ENCODE data around the gene PDIA2. TPM values are rescaled to one million over a fixed set of nuclear protein-coding genes. Genes with fewer than 3 reads are reported as not detected.

The PDIA2 gene
- total and polyA plus RNA-seq, 8 donors: 32.3 to 932 (median 118) TPM; not detected in 1

DNA sequence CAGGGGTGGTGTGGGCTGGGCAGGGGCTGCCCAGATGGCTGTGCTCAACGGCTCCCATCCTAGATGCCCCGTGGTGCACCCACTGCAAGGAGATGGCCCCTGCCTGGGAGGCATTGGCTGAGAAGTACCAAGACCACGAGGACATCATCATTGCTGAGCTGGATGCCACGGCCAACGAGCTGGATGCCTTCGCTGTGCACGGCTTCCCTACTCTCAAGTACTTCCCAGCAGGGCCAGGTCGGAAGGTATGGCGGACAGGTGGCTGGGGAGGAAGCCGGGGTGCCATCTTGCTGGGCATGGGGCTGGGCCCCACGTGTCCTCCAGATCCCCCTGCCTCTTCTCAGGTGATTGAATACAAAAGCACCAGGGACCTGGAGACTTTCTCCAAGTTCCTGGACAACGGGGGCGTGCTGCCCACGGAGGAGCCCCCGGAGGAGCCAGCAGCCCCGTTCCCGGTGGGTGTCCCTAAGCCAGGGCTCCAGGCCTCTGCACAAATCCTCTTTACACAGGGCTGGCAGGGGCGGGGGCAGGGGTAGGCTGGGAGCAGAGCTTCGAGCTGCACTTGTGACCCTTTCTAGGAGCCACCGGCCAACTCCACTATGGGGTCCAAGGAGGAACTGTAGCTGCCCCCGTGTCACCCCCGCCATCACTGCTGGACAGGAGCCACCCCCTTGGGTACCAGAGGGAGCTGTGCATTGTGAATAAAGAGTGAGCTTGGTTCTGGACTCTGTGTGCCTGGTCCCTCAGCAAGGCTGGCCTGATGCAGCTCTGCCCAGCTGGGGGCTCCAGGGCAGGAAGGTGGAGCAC lies 3.7 kb downstream of the PDIA2 start:
- H3K27ac ChIP-seq: peak overlapping the region in 3 of 5 donors; percentile 3 to 38 (median 15)
- TF ChIP-seq POLR2AphosphoS5 (IDR thresholded peaks at IDR 0.05): no peak
- no peak for DNase-seq
- intact Hi-C loops (cut with DNase I; ENCODE audit: low total_unique reads): no loop called here
- peaks cover 0 to 41% (median 14%) of the 10 kb centered on the region in 4 donors for H3K4me1 ChIP-seq
- peaks cover 26 to 64% (median 52%) of the 10 kb centered on the region in 4 donors for H3K36me3 ChIP-seq
- no peak overlapping the region for H3K4me3 ChIP-seq
- peaks cover 0 to 15% (median 7%) of the 10 kb centered on the region in 3 donors for H3K27me3 ChIP-seq
- H3K9me3 ChIP-seq: no peaks in the 10 kb centered on the region
- 80 to 97% (median 86%) methylated on average over 15 to 22 of the region's 22 CpGs for WGBS, 5 donors

GRCh38 chr16:287298-287811 lies 4.4 kb downstream of the PDIA2 start:
- DNase-seq: peak; percentile 60 to 62
- Histone ChIP-seq H3K4me3 (no peak overlapping the region), H3K9me3 (no peaks in the 10 kb centered on the region), H3K27ac (peak overlapping the region in 3 of 5 donors; percentile 3 to 38 (median 15)), H3K36me3 (peaks cover 30 to 70% (median 59%) of the 10 kb centered on the region in 4 donors), H3K4me1 (peaks cover 0 to 35% (median 10%) of the 10 kb centered on the region in 4 donors), H3K27me3 (peaks cover 0 to 8% (median under 1%) of the 10 kb centered on the region in 3 donors)
- intact Hi-C loops (cut with DNase I; ENCODE audit: low total_unique reads): no loop called here
- TF ChIP-seq POLR2A (IDR thresholded peaks at IDR 0.05): no peak
- no peak for TF ChIP-seq POLR2AphosphoS5 (IDR thresholded peaks at IDR 0.05)
- no peak for TF ChIP-seq EP300 (IDR thresholded peaks at IDR 0.05)
- TF ChIP-seq, protein P1, sequence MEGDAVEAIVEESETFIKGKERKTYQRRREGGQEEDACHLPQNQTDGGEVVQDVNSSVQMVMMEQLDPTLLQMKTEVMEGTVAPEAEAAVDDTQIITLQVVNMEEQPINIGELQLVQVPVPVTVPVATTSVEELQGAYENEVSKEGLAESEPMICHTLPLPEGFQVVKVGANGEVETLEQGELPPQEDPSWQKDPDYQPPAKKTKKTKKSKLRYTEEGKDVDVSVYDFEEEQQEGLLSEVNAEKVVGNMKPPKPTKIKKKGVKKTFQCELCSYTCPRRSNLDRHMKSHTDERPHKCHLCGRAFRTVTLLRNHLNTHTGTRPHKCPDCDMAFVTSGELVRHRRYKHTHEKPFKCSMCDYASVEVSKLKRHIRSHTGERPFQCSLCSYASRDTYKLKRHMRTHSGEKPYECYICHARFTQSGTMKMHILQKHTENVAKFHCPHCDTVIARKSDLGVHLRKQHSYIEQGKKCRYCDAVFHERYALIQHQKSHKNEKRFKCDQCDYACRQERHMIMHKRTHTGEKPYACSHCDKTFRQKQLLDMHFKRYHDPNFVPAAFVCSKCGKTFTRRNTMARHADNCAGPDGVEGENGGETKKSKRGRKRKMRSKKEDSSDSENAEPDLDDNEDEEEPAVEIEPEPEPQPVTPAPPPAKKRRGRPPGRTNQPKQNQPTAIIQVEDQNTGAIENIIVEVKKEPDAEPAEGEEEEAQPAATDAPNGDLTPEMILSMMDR (IDR thresholded peaks at IDR 0.05): peak in 4 of 7 experiments; percentile 21 to 40 (median 29)
- WGBS, 5 donors: 32 to 64% (median 46%) methylated on average over 14 to 16 of the region's 16 CpGs

GRCh38 chr16:287981-288920 lies 5.3 kb downstream of the PDIA2 start:
- no peak for DNase-seq
- Histone ChIP-seq H3K36me3 (peaks cover 33 to 79% (median 68%) of the 10 kb centered on the region in 4 donors), H3K27me3 (no peaks in the 10 kb centered on the region), H3K27ac (no peak overlapping the region), H3K9me3 (no peaks in the 10 kb centered on the region), H3K4me1 (peaks cover 0 to 26% (median 10%) of the 10 kb centered on the region in 4 donors), H3K4me3 (no peak overlapping the region)
- intact Hi-C loops (cut with DNase I; ENCODE audit: low total_unique reads): no loop called here
- TF ChIP-seq POLR2AphosphoS5 (IDR thresholded peaks at IDR 0.05) (no peak), EP300 (IDR thresholded peaks at IDR 0.05) (no peak)
- 83 to 93% (median 86%) methylated on average over 29 to 33 of the region's 33 CpGs for WGBS, 5 donors

DNA sequence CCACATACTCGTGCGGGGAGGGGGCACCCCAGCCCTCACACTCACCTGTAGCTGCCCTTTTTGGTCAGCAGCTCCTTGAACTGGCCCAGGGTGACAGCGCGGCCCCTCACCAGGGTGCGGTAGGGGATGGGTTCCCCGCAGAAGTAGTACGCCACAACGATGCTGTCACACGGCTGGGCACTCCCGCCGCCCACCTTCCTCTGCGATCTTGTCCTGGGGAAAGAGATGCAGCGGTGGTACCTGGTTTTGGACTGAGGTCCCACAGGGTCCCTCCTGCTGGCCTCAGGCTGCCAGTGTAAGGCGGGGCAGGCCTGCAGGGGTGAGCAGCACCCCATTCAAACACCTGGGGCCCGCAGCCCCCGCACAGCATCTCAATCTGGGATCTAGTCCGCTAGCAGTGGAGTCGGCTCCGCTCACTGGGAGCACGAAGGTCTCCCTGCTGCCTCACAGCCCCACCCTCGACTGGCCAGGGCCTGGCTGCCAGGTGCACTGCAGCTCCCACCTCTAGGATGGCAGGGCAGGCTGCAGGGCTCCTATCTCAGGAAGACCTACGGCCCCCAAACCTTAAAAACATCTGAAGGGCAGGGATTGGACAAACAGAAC lies 6.5 kb downstream of the PDIA2 start:
- DNase-seq: no peak
- Histone ChIP-seq H3K9me3 (no peaks in the 10 kb centered on the region), H3K27me3 (no peaks in the 10 kb centered on the region), H3K27ac (no peak overlapping the region), H3K36me3 (peaks cover 35 to 89% (median 76%) of the 10 kb centered on the region in 4 donors), H3K4me1 (peaks cover 0 to 16% (median 7%) of the 10 kb centered on the region in 4 donors), H3K4me3 (no peak overlapping the region)
- TF ChIP-seq, protein P1 (IDR thresholded peaks at IDR 0.05): no peak
- TF ChIP-seq EP300 (IDR thresholded peaks at IDR 0.05) (no peak), POLR2AphosphoS5 (IDR thresholded peaks at IDR 0.05) (no peak), POLR2A (IDR thresholded peaks at IDR 0.05) (no peak)
- 77 to 88% (median 82%) methylated on average over 11 to 22 of the region's 22 CpGs for WGBS, 5 donors
- intact Hi-C loops (cut with DNase I; ENCODE audit: low total_unique reads): no loop called here
